Neural progenitor cell (in vitro differentiated cells): ENCODE measurements around the gene CLRN3.

Source experiments
- EZH2 ChIP-seq: fragments of 200-600 bp; sonication (generic); IDR thresholded peaks from 2 replicates; pipeline ENCODE4 v1.6.1; 2017; ENCODE audit warnings: antibody characterized with exemption, mild to moderate bottlenecking, moderate library complexity
- EZH2phosphoT487 ChIP-seq: fragments of 200-600 bp; sonication (generic); IDR thresholded peaks from 2 replicates; pipeline ENCODE4 v1.6.1; 2017; ENCODE audit warnings: antibody characterized with exemption
- TF ChIP-seq, protein P1 (sequence below): fragments of 200-600 bp; sonication (generic); IDR thresholded peaks from 2 replicates; pipeline ENCODE4 v1.5.1; 2017; ENCODE audit warnings: antibody characterized with exemption, mild to moderate bottlenecking

DNA sequence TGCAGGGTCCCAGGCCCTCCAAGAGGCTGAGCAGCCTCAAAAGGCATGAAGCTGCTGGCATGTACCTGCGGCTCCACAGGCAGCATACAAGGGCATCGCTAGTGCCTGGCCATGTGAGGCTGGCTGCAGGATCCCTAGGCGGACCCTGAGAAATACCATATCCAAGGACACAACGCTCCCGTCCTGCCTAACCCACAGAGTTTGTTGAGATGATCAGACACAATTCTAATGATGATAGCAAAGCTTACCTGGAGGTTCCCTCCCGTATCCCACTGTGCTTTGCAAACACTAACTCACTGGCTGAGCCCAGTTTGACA is 17.3 kb downstream of the CLRN3 start:
- TF ChIP-seq EZH2phosphoT487: no peak
- TF ChIP-seq, protein P1, sequence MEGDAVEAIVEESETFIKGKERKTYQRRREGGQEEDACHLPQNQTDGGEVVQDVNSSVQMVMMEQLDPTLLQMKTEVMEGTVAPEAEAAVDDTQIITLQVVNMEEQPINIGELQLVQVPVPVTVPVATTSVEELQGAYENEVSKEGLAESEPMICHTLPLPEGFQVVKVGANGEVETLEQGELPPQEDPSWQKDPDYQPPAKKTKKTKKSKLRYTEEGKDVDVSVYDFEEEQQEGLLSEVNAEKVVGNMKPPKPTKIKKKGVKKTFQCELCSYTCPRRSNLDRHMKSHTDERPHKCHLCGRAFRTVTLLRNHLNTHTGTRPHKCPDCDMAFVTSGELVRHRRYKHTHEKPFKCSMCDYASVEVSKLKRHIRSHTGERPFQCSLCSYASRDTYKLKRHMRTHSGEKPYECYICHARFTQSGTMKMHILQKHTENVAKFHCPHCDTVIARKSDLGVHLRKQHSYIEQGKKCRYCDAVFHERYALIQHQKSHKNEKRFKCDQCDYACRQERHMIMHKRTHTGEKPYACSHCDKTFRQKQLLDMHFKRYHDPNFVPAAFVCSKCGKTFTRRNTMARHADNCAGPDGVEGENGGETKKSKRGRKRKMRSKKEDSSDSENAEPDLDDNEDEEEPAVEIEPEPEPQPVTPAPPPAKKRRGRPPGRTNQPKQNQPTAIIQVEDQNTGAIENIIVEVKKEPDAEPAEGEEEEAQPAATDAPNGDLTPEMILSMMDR: no peak
- TF ChIP-seq EZH2: no peak
